Measurements from ENCODE around the gene RIN3. TPM values are rescaled to one million over a fixed set of nuclear protein-coding genes. Genes with fewer than 3 reads are reported as not detected.
A peak's percentile ranks its signal among the peaks of the same experiment; 100 is the strongest.

Gene RIN3
- total RNA-seq, 1 experiment from 2014 or later, result 0.86 TPM

DNA sequence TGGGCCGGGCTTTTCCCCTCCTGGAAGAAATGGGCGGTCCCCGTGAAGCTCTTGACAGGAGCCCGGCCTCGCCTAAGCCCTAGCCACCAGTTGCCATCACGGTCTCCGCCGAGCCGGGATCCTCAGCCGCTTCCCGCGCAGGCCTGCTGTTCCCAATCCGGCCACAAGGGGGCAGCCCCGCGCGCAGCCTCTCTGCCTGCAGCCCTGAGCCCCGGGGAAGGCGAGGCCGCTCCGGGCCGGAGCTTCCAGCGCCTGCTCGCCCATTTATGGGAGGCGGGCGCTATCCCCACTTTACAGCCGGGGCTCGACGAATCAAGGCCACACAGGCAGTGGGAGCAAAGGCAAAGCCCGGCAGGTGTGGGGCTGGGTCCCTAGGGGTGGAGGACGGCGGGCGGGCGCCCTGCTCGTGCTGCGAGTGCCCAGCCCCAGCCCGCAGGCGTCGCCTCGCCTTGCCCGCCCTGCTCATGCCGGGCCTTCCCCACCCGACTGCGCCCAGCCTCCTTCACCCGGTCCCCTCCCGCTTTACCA lies 173.4 kb downstream of the RIN3 start:
- DNase-seq (ENCODE audit: low read depth), result peak; percentile 84

DNA sequence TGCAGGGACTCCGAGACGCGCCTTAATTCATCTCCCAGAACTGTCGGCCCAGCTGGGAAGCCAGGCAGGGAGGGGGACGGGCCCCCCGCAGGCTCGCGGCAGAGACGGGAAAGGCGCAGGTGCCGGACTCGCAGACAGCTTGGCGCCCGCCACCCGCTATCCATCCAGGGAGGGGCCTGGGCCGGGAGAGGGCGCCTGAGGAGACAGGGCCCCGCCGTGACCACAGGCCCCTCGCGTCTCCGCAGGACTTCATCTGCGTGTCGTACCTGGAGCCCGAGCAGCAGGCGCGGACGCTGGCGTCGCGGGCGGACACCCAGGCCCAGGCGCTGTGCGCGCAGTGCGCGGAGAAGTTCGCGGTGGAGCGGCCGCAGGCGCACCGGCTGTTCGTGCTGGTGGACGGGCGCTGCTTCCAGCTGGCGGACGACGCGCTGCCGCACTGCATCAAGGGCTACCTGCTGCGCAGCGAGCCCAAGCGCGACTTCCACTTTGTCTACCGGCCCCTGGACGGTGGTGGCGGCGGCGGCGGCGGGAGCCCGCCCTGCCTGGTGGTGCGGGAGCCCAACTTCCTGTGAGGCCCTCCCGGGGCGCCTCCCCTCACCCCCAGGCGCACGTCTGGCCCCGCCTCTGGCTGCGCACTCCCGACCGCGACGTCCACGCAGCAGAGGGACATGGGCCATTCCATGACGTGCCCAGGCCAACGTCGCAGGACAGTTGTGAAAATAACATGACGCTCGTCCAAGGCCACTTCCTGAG lies 174.3 kb downstream of the RIN3 start:
- DNase-seq (ENCODE audit: low read depth), result no peak

DNA sequence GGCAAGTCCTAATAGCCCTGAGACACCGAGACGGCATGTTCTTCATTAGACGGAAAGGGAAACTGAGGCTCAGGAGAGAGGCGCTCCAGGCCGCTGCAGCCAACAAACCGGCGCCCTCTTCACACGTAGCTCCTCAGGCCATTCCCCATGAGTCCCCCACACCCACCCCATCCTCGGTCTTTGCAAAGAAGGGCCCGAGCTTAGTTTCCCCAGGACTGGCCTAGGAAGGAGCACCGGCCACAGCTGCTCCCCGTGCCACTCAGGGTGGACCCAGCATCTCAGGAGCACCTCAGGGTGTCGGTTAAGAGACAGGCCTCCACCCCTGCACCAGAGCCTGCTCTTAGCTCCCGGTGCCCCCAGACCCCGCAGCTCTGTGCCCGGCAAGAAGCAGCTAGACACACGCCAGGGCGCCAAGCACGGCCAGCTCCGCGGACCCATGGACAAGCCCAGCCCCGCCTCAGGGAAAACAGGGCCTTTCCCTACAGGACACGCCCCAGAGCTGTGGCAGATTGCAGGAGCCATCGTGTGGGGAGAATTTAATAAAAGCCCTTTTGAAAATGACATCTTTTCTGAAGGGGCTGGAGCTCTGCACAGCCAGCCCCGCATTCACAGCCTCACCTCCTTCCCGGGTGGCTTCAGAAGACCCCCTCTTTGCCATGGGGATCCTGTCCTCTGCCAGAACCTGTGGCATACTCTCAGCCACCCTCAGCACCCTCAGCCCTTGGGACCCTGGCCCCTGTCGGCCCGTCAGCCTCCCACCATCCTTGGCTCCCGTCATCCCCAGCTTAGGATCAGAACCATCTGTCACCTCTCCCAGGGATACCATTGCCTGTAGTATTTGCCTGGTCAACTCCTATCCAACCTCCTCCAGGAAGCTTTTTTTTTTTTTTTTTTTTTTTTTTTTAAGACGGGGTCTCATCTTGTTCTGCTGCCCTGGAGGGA lies 175.1 kb downstream of the RIN3 start:
- no peak for DNase-seq (ENCODE audit: low read depth)

DNA sequence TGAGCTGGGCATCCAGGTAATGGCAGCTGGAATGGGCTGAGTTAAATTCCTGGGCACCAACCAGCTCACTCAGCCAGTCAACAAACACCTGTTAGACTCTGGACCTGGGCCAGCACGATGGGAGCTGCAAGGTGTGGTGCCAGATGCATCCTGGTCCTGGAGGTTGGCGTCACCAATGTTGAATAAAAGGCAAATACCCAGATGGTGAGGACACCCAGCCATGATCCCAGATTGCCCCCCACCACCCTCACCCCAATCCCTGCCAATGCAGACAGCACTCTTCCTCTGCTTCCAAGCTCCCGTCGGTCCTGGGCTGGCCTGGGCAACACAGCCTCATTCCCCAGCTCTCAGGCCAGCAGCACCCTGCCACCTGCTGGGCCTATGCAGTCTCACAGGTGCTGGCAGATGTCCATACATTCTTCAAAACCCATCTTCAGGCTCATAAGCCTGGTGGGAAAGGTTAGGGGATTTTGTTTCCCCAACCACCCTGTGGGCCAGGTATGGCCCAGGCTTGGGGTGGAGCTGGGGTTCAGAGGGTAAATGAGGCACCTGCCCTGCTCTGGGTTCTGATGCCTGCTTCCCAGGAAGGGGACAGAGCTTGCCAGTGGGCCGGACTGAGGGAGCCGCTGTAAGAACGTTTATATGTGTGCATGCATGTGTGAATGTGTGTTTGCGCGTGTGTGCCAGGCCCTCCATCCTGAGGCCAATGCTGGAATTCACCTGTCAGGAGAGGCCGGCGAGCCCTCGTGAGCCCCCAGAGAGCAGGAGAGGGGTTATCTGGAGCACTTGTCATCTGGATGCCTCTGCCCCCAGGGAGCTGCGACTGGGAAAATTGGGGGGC lies 176.8 kb downstream of the RIN3 start:
- DNase-seq (ENCODE audit: low read depth), result peak; percentile 65

DNA sequence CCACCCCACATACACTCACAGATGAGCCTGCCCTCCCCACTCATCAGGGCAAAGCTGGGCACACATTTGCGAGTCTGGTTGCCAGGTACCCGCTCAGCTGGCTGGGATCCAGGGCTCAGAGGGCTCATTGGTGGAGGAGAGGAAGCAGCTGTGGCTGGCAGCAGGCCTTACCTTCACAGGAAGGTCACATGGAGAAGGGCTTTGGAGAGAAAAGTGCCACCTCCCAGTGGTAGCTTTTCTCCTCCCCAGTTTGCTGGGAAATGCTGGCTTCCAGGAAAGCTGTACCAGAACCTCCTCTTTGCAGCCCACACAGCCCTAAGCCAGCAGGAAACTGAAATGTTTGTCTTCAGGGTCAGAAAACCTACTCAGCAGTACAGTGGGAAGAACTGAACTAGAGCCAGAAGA lies 179.2 kb downstream of the RIN3 start:
- DNase-seq (ENCODE audit: low read depth), result peak; percentile 45

DNA sequence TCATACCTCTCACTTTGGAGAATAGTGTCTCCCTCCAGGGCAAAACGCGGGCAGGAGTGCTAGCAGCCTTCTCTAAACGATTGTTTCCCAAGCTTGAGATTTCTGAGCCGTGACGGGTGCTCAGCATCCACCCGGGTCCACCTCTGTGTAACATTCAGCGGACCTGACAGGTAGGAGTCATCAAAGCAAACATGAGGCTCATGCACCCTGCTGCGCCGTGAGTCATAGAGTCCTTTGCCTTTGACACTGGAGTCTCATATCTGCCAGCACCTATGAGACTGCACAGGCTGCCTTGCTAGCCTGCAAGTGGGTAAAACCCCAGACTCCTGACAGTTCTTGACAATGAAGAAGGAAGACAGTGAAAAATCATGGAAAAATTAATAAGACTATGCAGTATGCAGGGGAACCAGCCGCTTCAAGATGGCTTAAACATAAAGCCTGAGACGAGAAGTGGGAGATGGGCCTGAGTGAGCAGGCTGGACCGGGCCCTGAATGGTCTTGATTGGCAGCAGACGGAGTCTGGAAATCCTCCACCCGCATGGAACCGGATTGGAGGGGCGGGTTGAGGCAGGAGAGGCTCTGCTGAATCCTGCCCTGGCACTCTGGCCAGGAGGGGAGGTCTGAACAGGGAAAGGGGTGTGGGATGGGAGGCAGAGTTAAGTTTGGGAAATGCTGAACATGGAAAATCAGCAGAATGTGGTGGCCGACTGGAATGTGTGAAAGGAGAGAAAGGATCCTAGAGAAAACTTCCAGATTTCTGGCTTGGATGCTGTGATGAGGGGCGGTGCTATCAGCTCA lies 180.6 kb downstream of the RIN3 start:
- DNase-seq (ENCODE audit: low read depth), result no peak

DNA sequence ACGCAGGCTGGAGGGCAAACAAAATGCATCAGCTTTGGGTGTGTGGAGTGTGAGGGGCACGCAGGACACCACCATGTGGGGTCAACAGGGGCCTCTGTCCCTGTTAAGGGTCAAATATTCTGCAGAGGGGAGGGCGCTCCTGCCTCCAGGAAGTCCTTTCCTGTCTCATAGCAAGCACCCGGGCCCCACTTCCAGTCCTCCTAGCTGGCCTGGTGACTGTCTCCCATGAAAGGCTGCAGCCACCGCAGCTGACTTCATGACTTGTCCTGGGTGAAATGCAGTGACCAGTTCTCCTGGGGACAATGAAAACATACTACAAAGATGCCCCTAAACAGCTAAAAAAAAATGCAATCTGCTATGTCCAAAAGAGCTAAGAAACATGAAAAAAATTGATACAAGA lies 181.2 kb downstream of the RIN3 start:
- DNase-seq (ENCODE audit: low read depth), result no peak

DNA sequence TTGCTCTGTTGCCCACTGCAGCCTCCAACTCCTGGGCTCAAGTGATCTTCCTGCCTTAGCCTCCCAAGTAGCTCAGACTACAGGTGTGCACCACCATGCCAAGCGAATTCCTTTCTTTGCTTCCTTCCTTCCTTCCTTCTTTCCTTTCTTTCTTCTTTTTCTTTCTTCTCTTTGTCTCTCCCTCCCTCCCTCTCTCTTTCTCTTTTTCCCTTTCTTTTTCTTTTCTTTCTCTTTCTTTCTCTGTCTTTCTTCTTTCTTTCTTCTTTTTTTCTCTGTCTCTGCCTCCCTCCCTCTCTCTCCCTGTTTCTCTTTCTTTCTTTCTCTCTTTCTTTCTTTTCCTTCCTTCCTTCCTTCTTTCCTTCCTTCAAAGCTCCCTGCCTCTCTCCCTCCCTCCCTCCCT lies 182.0 kb downstream of the RIN3 start:
- DNase-seq (ENCODE audit: low read depth), result no peak

DNA sequence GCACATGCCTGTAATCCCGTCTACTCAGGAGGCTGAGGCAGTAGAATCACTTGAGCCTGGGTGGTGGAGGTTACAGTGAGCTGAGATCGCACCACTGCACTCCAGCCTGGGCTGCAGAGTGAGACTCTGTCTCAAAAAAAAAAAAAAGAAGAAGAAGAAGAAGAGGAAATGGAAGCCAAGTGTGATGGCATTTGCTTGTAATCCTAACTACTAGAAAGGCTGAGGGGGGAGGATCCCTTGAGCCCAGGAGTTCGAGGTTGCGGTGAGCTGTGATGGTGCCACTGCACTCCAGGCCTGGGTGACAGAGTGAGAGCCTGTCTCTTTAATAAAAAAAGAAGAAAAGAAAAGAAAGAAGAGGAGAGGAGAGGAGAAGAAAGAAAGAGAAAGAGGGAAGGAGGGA lies 182.8 kb downstream of the RIN3 start:
- DNase-seq (ENCODE audit: low read depth), result no peak

DNA sequence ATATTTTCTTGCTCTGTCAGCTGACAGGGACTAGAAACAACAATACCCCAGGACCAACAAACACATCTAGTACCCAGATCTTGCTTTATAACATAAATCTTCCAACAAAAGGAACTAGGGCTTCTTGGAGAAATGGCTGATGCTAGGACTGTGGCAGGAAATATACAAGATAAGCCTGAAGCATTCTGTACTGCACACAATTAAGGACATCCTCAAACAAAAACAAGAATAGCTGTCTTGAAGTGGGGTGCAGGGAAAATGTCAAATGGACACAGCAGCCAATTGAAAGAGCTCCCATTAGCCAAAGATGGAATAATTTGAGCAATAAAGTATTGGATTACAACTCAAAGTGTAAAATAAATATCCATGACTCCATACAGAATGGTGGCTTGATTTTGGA lies 184.8 kb downstream of the RIN3 start:
- no peak for DNase-seq (ENCODE audit: low read depth)

DNA sequence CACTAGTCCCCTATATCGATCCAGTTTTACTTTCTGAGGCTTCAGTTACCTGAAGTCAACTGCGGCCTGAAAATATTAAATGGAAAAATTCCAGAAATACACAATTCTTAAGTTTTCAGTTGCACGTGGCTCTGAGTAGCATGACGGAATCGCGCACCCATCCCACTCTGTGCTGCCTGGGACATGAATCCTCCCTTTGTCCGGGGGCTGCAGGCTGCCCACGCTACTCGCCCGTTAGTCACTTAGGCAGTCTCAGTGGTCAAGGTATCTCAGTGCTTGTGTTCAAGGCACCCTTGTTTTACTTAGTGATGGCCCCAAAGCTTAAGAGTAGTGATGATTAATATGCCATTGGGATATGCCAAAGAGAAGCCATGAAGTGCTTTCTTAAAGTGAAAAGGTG lies 188.2 kb downstream of the RIN3 start:
- no peak for DNase-seq (ENCODE audit: low read depth)

DNA sequence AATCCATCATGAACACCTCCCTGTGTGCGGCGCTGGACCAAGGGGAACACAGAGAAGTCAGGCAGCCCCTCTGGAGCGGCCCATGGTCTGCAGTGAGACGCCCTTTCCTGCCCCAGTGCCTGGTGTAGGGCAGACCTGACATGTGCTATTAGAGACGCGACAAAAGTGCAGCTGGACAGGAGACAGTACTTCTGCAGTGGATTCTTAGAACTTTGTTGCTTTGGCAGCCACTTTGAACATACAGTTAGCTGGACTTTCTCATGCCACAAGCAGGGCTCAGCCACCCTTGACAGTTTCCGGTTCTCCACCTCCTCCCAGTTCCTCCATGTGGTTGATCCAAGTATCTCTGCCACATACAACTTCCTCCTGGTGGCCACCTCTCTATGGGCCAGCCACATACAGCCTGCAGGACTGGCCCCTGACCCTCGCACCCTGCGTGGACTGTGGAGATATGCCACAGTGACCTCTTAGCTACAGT lies 188.9 kb downstream of the RIN3 start:
- DNase-seq (ENCODE audit: low read depth), result no peak

DNA sequence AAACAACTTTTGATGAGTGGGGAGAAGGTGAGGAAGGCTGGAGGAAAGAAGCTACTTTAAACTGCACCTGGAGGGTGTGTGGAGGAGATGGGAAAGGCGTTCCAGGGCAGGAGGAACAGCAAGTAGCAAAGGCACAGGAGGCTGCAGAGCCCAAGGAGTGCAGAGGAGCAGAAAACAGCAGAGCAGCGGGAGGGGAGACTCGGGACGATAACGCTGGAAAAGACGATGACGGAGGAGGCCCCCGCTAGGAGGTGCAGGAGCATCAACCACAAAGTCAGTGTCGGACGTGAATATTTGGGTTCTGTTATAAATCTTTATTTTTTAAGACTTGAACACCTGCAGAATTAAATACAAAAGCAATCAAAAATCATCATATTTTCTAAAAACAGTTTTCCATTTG lies 189.9 kb downstream of the RIN3 start:
- no peak for DNase-seq (ENCODE audit: low read depth)

DNA sequence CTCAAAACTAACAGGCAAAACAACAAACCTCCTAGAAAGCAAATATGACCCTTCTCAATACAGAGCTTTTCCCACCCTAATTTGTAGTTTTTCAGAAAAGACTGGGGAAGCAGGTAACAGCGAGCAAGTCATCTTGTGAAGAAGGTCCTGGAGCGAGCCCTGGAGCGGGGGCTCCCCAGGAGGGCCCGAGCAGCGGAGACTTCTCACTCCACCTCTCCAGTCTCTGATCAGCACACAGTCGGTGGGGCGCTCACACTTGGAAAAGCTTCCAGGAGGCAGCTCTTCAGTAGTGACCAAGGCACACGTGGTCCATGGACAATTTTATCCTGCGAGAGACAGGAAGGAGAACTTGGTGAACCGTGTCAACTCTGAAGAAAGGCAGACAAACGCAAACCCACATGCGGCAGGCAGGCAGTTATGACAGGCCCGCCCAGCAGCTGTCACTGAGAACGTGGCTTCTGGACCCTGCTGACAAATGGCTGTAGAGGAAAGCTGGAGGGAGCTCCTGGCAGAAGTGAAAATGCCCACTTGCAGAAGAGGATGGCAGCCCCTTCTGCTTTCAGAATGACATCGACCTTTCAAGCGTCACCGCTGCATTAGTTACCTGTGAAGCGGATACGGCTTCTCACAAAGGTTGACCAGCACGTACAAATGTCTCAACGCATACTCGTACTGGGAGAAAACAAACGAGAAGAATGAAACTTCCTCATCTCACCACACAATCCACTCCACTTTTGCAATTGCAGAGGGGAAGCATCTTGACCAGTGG lies 190.6 kb downstream of the RIN3 start:
- no peak for DNase-seq (ENCODE audit: low read depth)

DNA sequence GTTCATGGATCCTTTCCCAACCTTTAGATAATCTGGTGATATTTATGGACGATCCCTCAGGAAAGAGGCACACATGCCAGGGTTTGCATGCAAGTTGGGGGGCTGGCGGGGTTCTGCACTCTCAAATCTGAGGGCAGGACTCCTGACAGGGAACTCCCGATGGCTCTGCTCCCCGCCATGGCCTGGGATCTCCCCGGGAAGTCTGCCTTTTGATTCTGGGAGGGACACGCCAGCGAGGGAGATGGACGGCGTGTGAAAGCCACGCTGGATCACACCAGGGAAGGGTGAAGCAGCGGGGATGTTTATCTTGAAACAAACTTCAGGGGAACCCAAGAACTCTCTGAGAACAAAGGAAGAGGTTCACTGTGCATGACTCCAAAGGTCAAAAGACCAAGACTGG lies 191.2 kb downstream of the RIN3 start:
- no peak for DNase-seq (ENCODE audit: low read depth)

DNA sequence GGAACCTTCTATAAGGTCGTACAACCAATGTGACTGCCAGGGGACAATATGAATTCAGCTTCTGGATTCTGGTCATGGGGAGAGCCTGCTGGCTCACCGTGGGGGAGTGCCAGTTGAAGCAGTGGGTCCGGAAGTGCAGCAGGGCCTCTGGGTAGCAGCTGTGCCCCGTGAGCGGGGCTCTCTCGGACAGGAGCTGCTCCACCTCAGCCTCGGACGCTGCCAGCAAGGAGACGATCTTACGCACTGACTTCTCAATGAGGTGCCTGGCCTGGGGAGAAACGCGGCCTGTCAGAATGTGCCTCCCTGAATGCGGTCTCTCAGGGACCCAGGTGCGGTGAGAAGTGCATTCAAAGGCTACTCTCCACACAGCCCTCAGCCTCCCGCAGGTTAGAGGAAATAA lies 192.8 kb downstream of the RIN3 start:
- DNase-seq (ENCODE audit: low read depth), result no peak

DNA sequence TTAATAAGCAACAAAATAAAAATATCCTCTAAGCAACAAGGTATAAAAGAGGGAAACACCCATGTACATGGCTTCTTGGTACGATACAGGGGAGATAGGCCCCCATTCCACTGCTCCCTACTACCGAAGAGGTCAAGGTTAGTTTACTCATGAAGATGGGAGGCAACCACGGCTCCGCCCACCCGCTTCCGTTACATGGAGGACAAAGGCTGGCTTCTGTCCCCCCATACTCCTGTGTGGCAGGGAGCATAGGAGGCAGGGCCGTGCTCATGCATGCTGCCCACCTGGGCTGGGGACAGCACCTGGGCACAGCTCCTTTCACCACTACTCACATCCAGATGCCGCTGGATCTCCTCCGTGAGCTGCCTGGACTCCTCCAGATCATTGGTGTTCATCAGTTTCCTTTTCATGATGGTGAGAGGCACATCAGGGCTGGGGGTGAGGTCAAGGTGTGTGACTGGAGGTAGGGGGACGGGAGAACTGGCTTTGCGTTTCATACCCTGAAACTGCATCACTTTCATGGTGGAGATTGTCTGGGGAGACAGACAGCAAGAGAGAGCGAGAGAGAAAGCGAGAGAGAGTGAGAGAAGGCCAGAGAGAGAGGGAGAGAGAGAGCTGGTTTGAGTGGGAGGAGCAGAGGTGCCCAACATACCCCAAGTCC lies 195.9 kb downstream of the RIN3 start:
- no peak for DNase-seq (ENCODE audit: low read depth)

DNA sequence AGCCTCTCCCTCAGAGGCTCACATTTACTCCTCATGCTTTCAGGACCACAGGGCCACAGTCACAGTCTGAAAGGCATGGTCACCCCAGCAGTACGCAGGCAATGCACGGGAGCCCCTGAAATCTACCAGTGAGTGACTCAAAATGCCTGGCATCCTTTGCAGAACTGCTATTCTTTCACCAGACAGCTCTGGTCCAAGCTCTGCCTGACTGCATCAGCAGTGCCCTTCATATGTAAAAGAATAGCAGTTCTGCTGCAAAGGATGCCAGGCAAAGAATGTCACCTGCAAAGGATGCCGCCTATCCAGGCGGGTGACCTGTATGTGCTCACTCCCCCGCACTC lies 196.4 kb downstream of the RIN3 start:
- DNase-seq (ENCODE audit: low read depth), result no peak

DNA sequence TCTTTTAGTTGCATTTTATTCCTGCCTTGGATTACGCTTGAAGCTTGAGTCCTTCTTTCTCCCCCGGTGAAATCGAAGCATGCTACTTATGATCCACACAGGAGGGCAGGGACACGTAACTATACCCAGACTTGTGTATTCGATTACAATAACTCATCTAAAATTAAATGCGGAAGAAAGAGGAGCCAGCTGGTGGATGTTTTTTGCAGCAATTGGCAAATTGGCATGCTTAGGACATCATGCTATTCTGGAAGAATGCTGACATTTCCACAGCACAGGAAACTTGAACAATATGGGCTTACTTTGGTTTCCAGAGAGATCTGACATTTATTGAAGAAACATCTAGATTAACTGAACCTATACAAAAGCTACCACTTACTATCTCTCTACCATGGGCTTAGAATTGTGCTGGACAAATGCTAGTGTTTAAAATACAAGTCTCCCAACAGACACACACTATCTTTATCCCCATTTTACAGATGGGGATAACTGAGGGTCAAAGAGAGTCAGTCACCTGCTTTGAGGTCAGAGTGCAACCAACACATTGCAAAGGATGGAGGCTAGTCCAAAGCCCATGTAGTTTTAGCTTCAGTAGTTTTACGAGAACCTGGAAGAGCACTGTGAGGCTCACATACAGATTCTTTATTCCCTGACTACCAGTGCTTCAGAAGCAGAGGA lies 198.5 kb downstream of the RIN3 start:
- DNase-seq (ENCODE audit: low read depth), result no peak

All from Daoy (cell line).